Measurements from ENCODE around the gene DGKI. TPM values are rescaled to one million over a fixed set of nuclear protein-coding genes. Genes with fewer than 3 reads are reported as not detected.

The DGKI gene
- total and polyA plus RNA-seq, 2 donors (not counting 1 experiment from before 2014, with no cell fraction given): not detected

DNA sequence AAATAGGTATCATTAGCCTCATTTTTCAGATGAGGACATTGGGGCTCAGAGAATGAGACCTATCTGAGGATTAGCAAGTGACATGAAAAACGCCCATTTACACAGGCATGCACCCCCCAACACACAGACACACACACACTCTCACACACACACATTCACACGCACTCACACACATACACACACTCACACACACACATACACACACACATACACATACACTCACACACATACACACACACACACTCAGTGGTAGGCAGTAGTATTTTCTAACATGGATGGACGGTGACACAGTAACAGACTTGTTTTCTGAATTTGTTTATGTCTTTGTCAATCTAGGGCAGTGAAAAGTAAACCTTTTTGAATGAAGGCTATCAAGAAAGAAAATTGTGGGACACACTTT lies 21.3 kb downstream of the DGKI start:
- CTCF ChIA-PET: no interaction called here
- TF ChIP-seq, protein P1, sequence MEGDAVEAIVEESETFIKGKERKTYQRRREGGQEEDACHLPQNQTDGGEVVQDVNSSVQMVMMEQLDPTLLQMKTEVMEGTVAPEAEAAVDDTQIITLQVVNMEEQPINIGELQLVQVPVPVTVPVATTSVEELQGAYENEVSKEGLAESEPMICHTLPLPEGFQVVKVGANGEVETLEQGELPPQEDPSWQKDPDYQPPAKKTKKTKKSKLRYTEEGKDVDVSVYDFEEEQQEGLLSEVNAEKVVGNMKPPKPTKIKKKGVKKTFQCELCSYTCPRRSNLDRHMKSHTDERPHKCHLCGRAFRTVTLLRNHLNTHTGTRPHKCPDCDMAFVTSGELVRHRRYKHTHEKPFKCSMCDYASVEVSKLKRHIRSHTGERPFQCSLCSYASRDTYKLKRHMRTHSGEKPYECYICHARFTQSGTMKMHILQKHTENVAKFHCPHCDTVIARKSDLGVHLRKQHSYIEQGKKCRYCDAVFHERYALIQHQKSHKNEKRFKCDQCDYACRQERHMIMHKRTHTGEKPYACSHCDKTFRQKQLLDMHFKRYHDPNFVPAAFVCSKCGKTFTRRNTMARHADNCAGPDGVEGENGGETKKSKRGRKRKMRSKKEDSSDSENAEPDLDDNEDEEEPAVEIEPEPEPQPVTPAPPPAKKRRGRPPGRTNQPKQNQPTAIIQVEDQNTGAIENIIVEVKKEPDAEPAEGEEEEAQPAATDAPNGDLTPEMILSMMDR (IDR thresholded peaks at IDR 0.05): no peak
- no peak for TF ChIP-seq EZH2 (IDR thresholded peaks at IDR 0.05; ENCODE audit: borderline replicate concordance, insufficient read depth, low read depth, low read length, poor library complexity, severe bottlenecking)
- Histone ChIP-seq H3K4me3 (ENCODE audit: control extremely low read depth in 1 of 5, extremely low read depth in 1 of 5, insufficient read depth in 1 of 5, low read depth in 2 of 5, low read length in 4 of 5) (no peak overlapping the region), H3K27me3 (replicated peaks in 1 of 4; ENCODE audit: control extremely low read depth in 1 of 4, control insufficient read depth in 3 of 4, insufficient read depth in 4 of 4, low read length in 3 of 4) (peaks cover 0 to 5% (median 0%) of the 10 kb centered on the region in 4 experiments), H3K4me1 (ENCODE audit: control insufficient read depth in 2 of 2, insufficient read depth in 2 of 2, low read length in 2 of 2) (no peaks in the 10 kb centered on the region), H2AFZ (ENCODE audit: insufficient read depth, low read depth, low read length, poor library complexity, severe bottlenecking) (no peak overlapping the region), H3K36me3 (replicated peaks in 1 of 2; ENCODE audit: control extremely low read depth in 1 of 2, control insufficient read depth in 1 of 2, extremely low read depth in 1 of 2, insufficient read depth in 2 of 2, low read length in 1 of 2) (no peaks in the 10 kb centered on the region), H3K4me2 (replicated peaks; ENCODE audit: low read depth, low read length, poor library complexity, severe bottlenecking) (no peak overlapping the region), H3K9ac (ENCODE audit: low read length) (no peak overlapping the region), H3K9me3 (ENCODE audit: control extremely low read depth in 1 of 3, control insufficient read depth in 2 of 3, insufficient read depth in 1 of 3, low read length in 2 of 3) (no peaks in the 10 kb centered on the region), H3K79me2 (ENCODE audit: control insufficient read depth, insufficient read depth, low read length) (no peaks in the 10 kb centered on the region), H4K20me1 (ENCODE audit: control insufficient read depth, insufficient read depth, low read length, poor library complexity, severe bottlenecking) (no peaks in the 10 kb centered on the region), H3K27ac (ENCODE audit: low read length in 2 of 2) (no peak overlapping the region)
- POLR2A ChIA-PET: no interaction called here
- intact Hi-C loops (cut with micrococcal nuclease): no loop called here
- Mint-ChIP-seq H3K4me3 (no peak overlapping the region), H3K9me3 (ENCODE audit: insufficient read depth) (peaks cover 3% of the 10 kb centered on the region), H3K27me3 (peaks cover 19% of the 10 kb centered on the region), H3K27ac (no peak overlapping the region), H3K4me1 (no peaks in the 10 kb centered on the region)
- WGBS (ENCODE audit: insufficient coverage): 58% methylated on average over 2 of the region's 3 CpGs
- ATAC-seq (ENCODE audit: low read depth) (no peak), DNase-seq (no peak)

DNA sequence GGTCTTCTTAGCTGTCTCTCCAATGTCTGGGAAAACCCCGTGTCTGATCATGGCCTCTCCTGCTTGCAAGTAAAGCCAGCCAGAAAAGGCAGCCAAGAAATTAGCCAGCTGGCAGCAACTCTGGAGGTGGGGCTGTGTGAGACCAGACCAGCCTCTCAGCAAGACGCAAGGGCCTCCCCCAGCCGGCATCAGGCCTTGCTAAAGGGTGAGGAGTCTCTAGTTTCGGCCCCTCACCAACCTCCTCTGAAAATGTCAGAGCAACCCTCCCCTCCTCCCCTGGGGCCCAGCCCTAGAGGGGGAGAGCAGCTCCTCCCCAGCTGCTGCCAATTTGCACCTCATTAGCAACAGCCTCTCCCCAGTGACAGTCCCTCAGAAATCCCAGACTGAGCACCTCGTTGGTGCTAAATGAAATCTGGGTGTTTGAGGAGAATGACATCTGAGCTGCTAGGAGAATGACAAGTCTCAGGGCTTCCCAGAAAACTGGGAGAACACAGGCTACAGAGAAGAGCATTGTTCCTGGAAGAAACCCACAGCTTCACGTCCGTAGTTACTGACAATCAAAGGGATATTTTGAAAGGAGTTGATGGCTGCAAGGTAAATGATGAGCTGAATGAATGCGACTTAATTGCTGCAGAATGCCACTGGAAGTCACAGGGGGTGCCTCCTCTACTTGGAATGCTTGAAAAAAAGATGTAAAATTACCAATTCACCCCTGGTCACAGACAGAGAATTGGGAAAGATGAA lies 25.9 kb downstream of the DGKI start:
- Histone ChIP-seq H2AFZ (ENCODE audit: insufficient read depth, low read depth, low read length, poor library complexity, severe bottlenecking) (no peak overlapping the region), H3K4me3 (ENCODE audit: control extremely low read depth in 1 of 5, extremely low read depth in 1 of 5, insufficient read depth in 1 of 5, low read depth in 2 of 5, low read length in 4 of 5) (no peak overlapping the region), H3K27me3 (replicated peaks in 1 of 4; ENCODE audit: control extremely low read depth in 1 of 4, control insufficient read depth in 3 of 4, insufficient read depth in 4 of 4, low read length in 3 of 4) (no peaks in the 10 kb centered on the region), H3K27ac (ENCODE audit: low read length in 2 of 2) (no peak overlapping the region), H3K79me2 (ENCODE audit: control insufficient read depth, insufficient read depth, low read length) (no peaks in the 10 kb centered on the region), H3K4me1 (ENCODE audit: control insufficient read depth in 2 of 2, insufficient read depth in 2 of 2, low read length in 2 of 2) (no peaks in the 10 kb centered on the region), H3K36me3 (replicated peaks in 1 of 2; ENCODE audit: control extremely low read depth in 1 of 2, control insufficient read depth in 1 of 2, extremely low read depth in 1 of 2, insufficient read depth in 2 of 2, low read length in 1 of 2) (no peaks in the 10 kb centered on the region), H3K4me2 (replicated peaks; ENCODE audit: low read depth, low read length, poor library complexity, severe bottlenecking) (no peak overlapping the region), H3K9me3 (ENCODE audit: control extremely low read depth in 1 of 3, control insufficient read depth in 2 of 3, insufficient read depth in 1 of 3, low read length in 2 of 3) (no peaks in the 10 kb centered on the region), H3K9ac (ENCODE audit: low read length) (no peak overlapping the region), H4K20me1 (ENCODE audit: control insufficient read depth, insufficient read depth, low read length, poor library complexity, severe bottlenecking) (no peaks in the 10 kb centered on the region)
- H3K4me3 Mint-ChIP-seq: no peak overlapping the region
- WGBS (ENCODE audit: insufficient coverage): 69% methylated on average over 7 of the region's 8 CpGs
- TF ChIP-seq, protein P1 (IDR thresholded peaks at IDR 0.05): no peak
- TF ChIP-seq EZH2 (IDR thresholded peaks at IDR 0.05; ENCODE audit: borderline replicate concordance, insufficient read depth, low read depth, low read length, poor library complexity, severe bottlenecking): no peak
- intact Hi-C loops (cut with micrococcal nuclease): no loop called here
- peaks cover 3% of the 10 kb centered on the region for H3K9me3 Mint-ChIP-seq (ENCODE audit: insufficient read depth)
- POLR2A ChIA-PET: no interaction called here
- ATAC-seq (ENCODE audit: low read depth) (no peak), DNase-seq (no peak)
- H3K27ac Mint-ChIP-seq: no peak overlapping the region
- CTCF ChIA-PET: interaction anchor here (0.7 kb wide), 1 partner anchor 1963 kb away, joined by 3 read pairs; no protein-coding TSS in a partner anchor
- H3K27me3 Mint-ChIP-seq: peaks cover 13% of the 10 kb centered on the region
- no peaks in the 10 kb centered on the region for H3K4me1 Mint-ChIP-seq

All from B cell (primary cell).